Measurements from ENCODE around the gene RGS1.
A peak's percentile ranks its signal among the peaks of the same experiment; 100 is the strongest.

The RGS1 gene, protein sequence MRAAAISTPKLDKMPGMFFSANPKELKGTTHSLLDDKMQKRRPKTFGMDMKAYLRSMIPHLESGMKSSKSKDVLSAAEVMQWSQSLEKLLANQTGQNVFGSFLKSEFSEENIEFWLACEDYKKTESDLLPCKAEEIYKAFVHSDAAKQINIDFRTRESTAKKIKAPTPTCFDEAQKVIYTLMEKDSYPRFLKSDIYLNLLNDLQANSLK
- total RNA-seq: 53.1 to 1,138 reads per million in 2 donors

DNA sequence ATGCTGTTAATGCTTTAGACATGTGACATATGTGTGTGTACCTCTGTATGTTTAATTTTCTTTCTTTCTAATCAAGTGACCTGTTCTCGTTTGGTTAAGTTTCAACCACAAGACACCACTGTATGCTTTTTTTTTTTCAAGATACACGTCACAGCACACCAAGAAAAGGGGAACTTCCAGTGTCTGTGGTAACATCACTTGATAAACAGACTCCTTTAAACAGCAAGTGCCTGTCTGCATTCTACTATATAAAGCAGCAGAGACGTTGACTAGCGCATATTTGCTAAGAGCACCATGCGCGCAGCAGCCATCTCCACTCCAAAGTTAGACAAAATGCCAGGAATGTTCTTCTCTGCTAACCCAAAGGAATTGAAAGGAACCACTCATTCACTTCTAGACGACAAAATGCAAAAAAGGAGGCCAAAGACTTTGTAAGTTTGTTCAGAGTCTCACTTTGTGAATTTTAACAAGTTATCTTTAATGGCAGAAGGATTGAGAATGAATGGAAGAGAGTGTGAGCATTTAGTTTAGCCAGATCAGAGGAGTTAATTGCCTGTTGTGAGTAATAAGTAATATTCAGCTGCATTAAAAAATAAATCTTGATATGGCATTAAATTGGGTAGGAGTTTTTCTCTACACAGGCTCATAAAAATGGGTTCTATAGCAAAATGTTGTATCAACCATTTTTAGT is at the start of gene RGS1:
RGS1 (plus strand) TSS at position 275 of the 691 bp plus-strand sequence; CDS start at position 295, 20 bp downstream.
- DNase-seq: peak; percentile 56

DNA sequence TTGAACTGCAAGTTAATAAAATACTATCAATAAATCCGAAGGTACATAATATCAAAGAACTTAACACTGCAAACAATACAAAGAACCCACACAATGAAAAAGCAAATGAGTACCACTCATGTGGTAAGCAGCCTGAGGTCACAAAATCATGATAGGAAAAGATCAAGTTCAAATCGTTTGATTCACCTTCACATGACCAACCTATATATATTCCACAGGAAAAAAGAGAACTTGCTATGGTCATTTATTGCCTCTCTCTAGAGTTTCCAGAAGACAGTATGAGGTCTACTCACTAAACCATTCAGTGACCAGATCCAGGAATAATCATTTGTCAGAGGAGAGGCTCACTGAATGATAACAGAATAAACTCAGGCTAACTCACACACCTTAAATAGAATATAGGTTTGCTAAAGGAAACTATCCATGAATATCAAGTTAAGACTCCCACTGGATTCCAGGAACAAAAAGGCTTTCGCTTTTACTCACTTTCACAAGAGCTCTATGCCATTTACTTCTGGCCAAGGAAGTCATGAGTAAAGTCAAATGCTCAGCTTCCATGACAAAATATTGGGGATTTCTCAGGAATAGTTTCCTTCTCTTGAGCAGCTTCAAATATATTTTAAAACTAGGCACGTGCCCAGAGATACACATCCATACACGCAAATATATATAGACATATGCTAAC is 48.3 kb upstream of the RGS1 start:
- no peak for DNase-seq

DNA sequence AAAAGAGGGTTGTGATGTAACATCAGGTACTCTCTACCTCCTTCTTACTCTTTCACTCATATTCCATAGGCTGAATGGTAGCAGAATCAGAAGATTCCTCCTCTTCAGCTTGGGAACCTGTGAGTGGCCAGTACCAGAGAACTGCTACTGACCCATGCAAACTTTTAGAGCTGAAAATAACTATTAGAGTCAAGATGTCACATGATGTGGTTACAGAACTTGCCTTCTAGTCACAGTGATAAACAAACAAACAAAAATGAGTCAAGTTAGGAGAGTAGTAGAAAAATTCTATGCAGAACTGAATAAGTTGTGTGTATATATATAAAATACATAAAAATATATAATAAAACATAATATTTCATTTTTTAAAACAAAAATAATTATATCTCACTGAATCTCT is 47.6 kb upstream of the RGS1 start:
- no peak for DNase-seq

DNA sequence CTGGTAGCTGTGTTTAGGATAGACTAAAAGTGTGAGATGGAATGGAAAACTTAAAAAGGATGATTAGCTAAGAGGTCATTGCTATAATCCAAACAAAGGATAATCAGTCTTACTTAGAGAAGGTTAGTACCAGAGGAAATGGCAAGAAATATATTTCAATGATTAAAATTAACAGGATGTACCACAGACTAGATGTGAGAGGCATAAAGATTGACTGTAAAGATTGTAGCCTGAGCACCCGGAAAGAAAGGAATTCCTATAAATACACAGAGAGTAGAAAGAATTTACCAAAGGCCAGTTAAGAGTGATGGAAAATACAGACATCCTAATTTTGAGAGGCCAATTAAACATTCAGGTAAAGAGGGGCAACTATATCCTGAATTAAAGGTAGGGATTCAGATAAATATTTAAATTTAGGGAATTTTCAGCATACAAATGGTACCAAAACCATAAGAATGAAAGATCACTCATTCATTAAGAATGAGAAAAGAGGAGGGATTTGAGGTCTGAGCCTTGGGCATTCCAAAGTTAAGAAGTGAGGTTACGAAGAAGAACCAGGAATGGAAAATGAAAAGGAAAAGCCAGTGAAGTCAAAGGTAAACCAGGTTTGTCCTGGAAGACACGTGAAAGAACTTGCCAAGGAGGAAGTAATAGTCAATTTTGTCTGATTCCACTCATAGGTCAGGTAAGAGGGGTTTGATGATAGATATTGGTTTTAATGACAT is 46.4 kb upstream of the RGS1 start:
- DNase-seq: no peak

DNA sequence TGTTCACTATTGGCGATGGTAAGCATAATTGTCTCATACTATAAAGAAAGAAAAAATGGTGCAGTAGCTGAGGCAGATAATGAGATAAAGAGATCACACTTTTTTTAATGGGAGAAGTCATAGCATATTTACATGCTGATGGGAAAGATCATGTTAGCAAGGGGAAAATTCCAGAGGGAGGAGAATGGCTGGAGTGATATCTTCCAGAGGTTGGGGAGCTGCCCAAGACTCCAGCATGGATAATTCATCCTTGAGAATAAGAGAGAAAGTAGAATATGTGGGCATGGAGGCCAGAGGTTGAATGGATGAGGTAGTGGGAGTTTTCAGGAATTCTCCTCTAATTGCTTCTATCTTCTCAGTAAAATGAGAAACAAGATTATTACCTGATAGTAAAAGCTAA is 45.8 kb upstream of the RGS1 start:
- no peak for DNase-seq

DNA sequence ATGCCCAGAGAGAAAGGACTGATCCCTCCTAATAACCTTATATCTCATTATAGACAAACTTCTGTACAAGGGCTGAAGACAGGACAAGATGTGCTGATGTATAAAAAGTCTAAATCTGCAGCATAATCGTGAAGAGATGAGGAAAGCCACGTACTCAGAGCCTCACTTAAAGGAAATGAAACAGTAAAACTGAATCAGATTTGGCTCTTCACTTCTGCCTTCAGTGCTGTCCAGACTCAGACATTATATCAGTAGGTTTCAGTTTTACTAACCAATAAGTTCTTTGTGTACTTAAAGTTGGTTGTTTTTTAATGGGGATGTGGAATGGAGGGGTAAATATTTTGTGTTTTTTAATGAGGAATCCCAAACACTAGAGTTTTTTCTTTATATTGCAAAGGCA is 45.3 kb upstream of the RGS1 start:
- no peak for DNase-seq

DNA sequence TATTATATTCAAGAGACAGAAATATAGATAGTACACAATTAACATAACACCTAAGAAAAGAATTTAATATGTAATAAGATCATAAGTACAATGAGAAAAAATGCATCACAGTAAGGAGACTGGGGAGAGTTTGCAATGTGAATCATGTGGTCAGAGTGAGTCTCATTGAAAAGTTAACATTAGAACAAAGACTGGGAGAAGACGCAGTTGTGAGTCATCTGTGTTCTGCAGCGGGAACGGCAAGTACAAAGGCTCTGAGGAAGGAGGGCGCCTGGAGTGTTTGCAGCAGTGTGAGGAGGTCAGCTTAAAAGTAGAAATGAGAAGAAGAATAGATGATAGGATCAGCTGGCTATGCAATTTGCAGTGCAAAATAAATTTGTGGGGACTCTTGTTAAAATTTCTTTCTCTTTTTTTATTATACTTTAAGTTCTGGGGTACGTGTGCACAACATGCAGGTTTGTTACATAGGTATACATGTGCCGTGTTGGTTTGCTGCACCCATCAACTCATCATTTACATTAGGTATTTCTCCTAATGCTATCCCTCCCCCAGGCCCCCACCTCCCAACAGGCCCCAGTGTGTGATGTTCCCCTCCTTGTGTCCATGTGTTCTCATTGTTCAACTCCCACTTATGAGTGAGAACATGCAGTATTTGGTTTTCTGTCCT is 44.4 kb upstream of the RGS1 start:
- DNase-seq: peak; percentile 24

DNA sequence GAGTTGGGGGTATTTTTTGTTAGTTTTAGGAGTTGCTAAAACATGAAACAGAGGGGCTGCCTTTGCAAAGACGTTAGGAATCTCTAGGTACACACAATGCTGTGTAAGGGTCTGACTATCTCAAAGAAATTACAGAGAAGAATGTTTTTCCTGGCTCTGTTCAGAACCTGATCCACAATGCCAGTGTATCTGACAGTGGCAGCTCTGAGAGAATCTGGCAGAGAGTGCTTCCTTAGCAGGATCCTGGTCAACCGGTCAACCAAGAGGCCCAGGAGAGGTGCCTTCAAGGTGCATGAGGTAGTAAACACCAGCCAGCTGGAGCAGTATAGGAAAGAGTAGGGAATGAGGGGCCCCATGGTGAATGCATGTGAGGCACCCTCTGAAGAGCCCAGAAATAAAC is 40.9 kb upstream of the RGS1 start:
- no peak for DNase-seq

DNA sequence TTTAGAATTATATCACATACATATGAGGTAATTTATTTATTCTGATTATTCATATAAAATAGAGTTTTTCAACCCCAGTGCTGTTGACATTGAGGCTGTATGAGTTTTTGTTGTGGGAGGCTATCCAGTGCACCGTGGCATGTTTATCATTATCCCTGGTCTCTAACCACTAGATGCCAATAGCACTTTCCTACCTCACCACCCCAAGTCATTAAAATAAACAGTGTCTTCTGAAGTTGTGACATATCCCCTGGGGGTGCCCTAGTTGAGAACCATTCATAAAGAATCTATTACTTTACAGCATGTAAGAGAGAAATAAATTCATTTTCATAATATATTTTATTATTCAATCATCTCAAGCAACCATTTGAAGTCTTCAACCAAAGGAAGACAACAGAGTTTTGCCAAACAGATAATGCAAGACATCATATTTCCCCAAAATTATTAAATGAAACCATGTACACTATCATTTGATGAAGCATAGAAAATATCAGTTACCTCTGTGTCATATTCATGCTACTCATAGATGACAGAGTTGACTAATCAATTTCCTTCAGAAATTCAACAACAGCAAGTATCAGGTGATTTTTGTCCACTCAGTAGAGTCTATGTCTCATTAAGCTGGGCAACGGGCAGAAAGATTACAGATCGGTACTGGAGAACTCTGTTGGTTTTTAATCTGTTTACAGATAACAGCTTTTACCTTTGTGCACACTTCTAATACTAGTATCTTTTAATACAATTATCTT is 39.5 kb upstream of the RGS1 start:
- DNase-seq: no peak

DNA sequence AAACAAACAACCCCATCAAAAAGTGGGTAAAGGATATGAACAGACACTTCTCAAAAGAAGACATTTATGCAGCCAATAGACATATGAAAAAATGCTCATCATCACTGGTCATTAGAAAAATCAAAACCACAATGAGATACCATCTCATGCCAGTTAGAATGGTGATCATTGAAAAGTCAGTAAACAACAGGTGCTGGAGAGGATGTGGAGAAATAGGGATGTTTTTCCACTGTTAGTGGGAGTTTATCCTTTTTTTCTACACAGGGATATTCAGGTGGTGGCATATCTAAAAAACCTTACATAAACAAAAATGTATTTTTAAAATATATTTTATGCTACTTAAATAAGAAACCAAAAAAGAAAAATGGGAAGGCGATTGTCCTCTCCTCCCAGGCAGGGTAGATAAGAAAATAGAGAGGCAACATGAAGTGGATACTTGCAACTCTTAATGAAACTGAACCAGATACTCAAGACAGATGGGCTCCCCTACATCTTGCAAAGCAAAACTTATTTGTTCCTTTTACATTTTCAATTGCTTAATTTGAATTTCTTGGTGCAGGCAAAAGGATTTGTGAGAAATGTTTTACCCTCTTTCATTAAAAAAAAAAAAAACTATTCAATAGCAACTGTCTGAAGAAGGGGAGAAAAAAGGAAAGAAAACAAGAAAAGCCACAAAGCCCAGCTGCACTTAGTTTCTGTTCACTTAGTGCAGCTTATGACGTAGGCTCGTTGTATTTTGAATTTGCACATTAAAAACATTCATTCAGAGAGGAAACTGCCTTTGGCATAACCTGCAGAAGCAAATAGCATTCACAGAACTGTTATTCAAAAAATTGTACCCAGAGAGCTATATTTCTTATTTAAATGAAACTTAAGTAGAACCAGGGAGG is 36.9 kb upstream of the RGS1 start:
- no peak for DNase-seq

DNA sequence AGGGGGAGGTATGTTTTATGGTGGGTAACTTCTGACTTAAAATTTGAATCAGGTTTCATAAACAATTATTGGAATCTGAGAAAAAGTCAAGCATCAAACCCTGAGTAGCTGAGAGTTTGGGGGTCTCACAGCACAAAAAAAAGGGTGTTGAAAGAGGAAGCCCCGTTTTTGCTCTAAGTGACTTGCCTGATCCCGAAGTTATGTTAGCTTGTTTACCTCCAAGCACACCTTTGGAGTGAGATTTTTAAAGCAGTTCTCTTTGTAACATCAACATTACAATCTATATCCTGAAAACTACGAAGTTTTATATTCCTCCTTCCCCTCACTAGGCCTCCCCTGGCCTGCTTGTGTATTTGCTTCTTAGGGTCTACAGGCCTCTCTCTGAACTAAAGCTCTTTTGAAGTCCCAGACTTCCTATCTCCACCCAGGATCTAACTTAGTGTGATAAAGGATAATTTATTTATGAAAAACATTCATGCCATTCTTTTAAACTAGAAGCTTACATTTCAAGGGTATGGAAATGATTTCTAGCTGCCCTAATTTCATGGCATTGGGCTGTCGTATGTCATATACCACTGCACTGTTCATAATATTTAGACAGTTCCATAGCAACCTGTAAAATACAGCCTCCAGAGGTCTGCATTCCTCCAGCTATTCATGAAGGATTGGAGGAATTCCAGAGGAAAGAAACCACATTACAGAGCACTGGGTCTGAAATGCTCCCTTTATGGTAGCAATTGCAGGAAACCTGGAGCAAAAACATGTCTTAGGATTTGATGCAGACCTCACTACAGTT is 36.1 kb upstream of the RGS1 start:
- DNase-seq: no peak

DNA sequence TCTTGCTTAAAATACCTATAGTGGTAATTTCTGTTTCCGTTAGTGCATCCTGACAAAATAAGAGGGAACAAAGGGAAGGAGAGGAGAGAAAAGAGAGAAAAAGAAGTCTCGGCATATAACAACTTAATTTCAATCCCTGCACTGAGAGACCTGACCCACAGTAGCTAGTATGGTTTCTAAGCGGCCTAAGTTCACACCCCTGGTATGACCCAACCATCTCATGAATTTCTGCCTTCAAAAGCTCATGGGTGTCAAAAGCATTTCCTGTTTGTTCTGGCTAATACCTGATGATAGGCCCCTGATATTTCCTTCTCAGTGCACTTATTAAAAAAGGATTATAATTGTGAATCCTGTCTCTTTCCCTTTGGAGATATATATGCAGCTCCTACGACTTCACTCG is 32.1 kb upstream of the RGS1 start:
- DNase-seq: no peak

DNA sequence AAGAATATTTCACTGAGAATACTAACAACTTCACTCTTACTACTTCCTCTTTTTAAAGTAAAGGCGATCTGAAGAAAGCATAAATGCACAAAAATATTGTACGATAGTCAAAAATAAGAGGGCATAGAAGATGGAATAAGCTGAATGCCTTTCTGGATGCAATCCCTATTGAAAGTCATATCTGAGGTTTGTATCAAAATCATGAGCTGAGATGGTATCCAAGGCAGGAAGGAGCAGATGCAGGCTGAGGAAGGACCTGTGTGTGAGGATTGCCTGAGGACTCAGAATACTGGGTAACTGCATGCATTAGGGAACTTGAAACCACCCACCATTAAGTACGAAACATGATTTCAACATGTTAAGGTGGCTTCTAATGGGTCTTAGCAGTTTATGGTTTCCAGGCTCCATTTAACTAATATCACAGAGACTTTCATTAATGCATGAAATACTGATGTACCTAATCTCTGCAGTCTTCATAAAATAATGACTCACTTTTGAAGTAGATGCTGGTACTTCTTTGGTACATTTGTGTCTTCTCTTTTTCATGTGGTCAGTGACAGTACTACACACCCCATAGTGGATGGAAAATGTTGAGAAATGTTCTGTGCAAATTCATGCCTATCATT is 29.6 kb upstream of the RGS1 start:
- DNase-seq: no peak

DNA sequence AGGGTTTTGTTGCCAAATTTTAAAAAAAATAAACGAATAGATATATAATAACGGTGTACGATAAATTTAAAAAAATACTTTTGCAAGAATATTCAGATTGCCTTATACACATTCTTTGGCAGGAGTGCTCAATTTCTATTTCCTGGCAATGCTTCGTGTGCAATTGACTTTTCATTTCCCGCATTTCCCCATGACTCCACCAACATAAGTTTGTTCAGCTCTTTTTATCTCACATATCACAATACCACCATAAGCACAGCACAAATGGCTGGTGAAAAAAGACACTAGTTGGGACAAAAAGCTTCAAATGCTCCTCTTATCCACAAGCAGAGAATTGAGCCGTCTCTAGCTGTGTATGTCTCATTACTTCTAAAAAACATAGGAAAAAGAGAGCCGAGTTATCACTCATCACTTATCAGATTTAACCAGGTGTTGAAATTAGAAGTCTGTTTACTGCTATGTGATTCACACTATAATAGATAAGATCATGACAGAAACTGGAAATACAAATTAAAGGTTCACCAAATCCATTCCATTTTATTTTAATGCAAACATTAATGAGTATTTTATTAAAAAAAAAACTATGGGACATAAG is 28.9 kb upstream of the RGS1 start:
- no peak for DNase-seq

DNA sequence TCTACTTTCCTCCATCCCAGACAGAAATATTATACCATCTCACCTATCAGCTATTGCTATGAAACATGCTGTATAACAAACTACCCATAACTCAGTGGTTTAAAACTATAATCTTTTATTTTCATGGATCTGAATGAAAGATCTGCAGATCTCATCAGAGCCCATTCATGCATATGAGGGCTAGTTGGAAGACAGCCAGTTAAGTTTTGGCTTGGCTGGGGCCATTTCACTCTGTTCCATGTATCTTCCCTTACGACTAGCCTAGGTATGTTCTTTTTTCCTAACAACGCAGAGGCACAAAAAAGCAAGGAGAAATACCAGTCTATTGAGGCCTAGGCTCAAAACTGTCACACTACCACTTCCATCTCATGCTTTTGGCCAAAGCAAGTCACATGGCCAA is 28.1 kb upstream of the RGS1 start:
- no peak for DNase-seq

DNA sequence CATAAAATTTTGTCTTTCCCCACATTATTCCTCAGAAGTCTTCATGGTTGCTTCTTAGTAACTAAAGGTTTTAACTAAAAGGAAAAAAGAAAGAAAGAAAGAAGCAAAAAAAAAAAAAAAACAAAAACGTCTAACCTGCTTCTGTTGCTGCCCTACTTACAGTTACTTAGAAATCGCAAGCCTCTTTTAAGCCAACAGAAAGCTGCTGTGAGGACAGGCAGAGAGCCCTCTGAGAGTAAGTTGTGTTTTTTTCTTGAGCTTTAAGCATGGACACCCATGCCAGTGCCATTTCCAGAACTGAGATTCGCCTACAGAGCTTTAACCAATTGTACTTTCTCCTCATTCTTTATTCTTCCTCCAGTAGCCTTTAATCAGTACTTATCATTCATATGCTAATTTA is 25.6 kb upstream of the RGS1 start:
- no peak for DNase-seq

DNA sequence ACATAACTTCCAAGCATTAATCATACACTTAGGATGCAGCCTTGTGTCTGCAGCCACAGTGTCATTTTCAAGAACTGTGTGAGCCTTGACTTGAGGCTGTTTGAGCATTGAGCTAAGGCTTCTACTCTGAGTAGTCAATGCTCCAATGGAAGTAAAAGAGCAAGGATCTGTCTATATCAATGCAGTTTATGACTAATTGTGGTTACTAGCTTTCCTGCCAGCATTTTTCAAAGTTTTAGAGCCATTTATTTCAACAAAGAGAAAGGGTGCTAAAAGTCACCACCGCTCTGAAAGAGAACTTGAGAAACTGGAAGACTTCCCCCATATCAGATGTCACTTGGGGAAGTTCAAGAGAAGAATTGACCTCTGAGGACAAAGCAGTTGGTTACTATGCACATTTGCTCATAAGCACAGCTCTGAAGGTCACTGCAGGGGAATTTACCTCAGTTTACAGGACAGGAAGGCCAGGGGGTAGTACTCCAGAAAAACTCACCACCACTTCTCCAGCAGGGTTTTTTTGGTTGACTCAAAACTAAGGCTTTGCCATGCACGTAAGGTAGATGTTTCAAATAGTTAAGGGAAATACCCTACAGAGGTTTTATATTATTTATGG is 24.5 kb upstream of the RGS1 start:
- no peak for DNase-seq

DNA sequence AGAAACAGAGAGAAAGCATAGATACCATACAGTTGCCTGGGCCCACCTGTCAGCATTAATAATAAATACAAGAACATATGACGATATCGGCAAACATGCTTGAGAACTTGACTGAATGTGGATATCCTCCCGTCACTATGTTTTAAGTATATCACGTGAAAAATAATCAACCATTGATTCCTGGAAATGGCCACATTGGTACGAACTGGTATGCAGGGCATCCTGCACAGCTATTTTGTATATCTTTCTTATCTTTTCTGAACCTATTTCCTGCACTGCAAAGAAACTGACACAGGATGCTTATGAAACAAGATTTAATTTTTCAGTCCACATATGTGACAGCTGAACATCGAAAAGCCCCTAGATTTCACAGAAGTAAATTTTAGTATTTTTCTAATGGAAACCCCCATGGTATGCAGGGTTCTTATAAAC is 22.8 kb upstream of the RGS1 start:
- no peak for DNase-seq

DNA sequence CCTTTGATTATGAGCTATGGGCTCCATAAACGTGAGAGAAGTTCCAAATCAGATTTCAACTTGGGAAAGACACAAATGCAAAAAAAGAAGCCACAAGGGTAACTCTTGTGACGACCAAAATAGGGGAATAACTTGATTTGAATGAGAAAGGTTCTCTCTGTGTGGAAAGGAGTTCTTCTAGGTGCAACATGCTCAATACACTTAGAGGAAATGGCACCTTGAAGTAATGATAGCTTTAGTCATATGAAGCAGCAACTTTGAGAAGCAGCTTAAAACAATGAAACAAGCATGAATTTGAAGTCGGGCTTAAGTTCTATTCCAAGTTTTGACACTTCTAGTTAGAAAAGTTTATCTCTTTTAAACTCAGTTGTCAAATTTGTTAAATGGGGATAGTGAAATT is 21.8 kb upstream of the RGS1 start:
- no peak for DNase-seq

Measured in T-helper 9 cell (primary cell).